SU-DHL-6 (cell line): ENCODE measurements around the gene RIPK3.

Source experiments
- EZH2phosphoT487 ChIP-seq: fragments of 200-600 bp; sonication (generic), shearing (Covaris generic); conservative IDR thresholded peaks from 2 replicates; pipeline ENCODE4 v1.6.1; 2018; ENCODE audit warnings: mild to moderate bottlenecking, antibody characterized with exemption, low read length, moderate library complexity, mixed read lengths
- TF ChIP-seq, protein P1 (sequence below): fragments of 200-600 bp; sonication (generic); IDR thresholded peaks from one replicate; pipeline ENCODE4 v1.5.1; 2017; ENCODE audit warnings: antibody characterized with exemption, mild to moderate bottlenecking, low read length, moderate library complexity; ENCODE audit not compliant: insufficient read depth, poor library complexity, severe bottlenecking

DNA sequence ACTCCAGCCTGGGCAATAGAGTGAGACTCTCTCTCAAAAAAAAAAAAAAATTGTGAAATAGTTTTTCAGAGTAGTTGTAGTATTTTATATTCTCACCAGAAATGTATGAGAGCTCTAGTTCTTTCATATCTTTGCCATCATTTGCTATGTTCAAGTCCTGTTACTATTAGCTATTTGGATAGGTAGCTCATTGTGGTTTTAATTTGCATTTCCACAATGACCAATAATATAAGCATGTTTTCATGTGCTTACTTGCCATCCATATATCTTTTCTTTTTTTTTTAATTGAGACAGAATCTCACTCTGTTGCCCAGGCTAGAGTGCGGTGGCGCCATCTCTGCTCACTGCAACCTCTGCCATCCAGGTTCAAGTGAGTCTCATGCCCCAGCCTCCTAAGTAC, 8.4 kb upstream of the RIPK3 start:
- TF ChIP-seq, protein P1, sequence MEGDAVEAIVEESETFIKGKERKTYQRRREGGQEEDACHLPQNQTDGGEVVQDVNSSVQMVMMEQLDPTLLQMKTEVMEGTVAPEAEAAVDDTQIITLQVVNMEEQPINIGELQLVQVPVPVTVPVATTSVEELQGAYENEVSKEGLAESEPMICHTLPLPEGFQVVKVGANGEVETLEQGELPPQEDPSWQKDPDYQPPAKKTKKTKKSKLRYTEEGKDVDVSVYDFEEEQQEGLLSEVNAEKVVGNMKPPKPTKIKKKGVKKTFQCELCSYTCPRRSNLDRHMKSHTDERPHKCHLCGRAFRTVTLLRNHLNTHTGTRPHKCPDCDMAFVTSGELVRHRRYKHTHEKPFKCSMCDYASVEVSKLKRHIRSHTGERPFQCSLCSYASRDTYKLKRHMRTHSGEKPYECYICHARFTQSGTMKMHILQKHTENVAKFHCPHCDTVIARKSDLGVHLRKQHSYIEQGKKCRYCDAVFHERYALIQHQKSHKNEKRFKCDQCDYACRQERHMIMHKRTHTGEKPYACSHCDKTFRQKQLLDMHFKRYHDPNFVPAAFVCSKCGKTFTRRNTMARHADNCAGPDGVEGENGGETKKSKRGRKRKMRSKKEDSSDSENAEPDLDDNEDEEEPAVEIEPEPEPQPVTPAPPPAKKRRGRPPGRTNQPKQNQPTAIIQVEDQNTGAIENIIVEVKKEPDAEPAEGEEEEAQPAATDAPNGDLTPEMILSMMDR: no peak
- no peak for TF ChIP-seq EZH2phosphoT487
